Activated CD8-positive, alpha-beta memory T cell treated with anti-CD3 and anti-CD28 coated beads for 48 hours (primary cell): ENCODE data around the gene RNASE8.

Source experiments
- DNase-seq, 3 experiments: peaks; one replicate each; pipeline ENCODE4 v3.0.0-alpha.2; 2020; ENCODE audit warnings: low read depth in 2 of 3, low spot score in 2 of 3

The RNASE8 gene

DNA sequence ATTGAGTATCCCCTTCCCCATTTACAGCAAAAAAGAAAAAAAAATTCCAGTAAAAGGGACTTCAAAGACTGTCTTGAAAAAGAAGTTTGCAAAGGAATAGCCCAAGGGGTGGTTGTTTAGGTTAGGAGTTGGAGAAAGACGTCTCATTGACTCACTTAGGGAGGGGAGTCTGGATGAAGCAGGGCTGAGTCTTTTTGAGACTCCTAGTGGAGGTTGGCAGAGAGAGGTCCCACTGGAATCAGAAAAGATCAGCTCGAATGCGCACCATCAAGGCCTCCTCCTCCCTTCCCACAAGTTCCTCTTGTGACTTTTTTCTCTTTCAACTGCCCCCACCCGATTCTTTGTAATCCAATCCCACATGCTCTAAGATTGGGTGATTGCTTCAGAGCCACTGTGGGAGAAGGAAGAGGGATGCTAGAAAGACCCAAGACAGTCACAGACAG lies 14.4 kb downstream of the RNASE8 start:
- DNase-seq, result no peak

- DNase-seq, result no peak
Observed at GRCh38 chr14:21072781-21073339, 15.2 kb downstream of the RNASE8 start.

GRCh38 chr14:21073921-21074320 lies 16.3 kb downstream of the RNASE8 start:
- no peak for DNase-seq

GRCh38 chr14:21074398-21075272 lies 17.0 kb downstream of the RNASE8 start:
- DNase-seq, result no peak

GRCh38 chr14:21075719-21076437 lies 18.3 kb downstream of the RNASE8 start:
- no peak for DNase-seq

GRCh38 chr14:21077672-21078071 lies 20.1 kb downstream of the RNASE8 start:
- no peak for DNase-seq

DNA sequence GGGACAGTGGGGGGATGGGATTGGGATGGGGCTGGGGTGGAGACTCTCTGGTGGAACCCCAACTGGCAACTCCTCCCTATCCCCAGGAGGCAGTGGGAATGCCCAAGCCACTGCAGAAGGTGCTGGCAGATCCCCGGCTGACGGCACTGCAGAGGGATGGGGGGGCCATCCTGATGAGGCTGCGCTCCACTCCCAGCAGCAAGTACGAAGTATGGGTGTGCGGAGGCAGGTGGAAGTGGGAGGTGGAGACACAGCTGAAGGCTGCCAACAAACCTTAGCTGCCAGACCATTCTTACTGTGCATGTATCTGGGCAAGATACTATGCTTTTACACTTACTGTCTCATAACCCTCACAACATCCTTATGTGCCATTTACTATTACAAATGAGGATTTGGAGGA lies 20.7 kb downstream of the RNASE8 start:
- DNase-seq, result no peak

DNA sequence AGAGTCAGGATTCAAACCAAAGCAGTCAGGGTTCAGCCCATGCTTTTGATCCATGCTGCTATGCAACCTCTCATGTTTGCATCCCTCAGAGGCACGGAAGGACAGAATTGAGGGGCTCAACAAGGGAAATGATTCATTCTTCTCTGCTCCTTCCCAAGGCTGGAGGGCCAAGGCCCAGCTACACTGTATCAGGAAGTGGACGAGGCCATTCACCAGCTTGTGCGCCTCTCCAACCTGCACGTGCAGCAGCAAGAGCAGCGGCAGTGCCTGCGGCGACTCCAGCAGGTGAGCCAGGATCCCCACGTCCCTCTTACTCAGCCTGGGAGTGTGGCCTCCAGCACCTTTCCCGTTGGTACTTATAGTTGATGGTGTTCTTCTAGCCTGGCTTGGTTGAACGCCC lies 21.1 kb downstream of the RNASE8 start:
- no peak for DNase-seq

GRCh38 chr14:21081521-21082142 lies 24.0 kb downstream of the RNASE8 start:
- DNase-seq, result no peak

DNA sequence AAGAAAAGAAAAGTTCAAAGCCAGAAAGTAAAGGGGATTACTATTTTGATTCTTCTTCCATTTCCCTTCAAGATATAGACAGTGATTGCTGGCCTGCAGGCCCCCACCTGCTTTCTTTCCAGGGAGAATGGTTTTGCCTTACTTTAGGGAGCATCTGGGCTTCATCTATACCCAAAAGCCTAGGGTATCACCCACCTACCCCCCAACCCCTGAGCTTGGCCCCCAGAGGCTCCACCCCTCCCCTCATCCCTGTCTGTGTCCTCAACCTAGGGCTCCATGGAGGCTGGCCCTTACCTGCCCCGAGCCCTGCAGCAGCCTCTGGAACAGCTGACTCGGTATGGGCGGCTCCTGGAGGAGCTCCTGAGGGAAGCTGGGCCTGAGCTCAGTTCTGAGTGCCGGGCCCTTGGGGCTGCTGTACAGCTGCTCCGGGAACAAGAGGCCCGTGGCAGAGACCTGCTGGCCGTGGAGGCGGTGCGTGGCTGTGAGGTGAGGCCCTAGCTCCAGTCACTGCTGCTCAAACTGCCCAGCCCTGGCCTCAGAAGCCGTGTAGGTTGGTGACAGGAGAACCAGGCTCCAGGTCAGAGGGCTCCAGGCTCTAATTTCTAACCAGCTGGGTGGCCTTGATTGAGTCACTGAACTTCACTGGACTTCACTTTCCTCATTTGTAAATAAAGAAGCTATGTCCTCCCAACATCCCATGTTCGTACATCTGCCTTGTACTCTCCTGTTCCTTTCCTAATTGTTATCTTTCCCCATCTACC lies 26.1 kb downstream of the RNASE8 start:
- DNase-seq, result no peak

DNA sequence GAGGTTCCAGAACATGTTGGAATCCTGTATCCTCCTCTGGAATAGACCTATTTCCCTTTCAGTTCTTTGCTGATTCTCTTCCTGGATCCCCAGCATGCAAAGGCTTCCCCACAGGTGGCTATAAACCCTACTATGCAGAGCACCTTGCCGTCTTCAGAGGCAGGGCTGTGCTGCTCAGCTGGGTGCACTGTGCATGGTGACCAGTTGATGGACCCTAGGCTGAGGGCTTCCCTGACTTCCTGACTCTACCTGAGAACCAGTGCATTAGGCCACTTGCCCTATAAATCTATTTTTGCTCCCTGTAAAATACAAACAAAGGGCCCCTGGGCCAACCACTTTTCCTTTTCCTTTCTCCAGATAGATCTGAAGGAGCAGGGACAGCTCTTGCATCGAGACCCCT lies 26.8 kb downstream of the RNASE8 start:
- no peak for DNase-seq

GRCh38 chr14:21084998-21085853 lies 27.6 kb downstream of the RNASE8 start:
- DNase-seq, result no peak

- no peak for DNase-seq
Observed at GRCh38 chr14:21086908-21087293, 29.3 kb downstream of the RNASE8 start.

GRCh38 chr14:21087294-21088091 lies 29.9 kb downstream of the RNASE8 start:
- DNase-seq, result no peak

GRCh38 chr14:21088687-21089086 lies 31.1 kb downstream of the RNASE8 start:
- DNase-seq, result no peak

GRCh38 chr14:21089271-21089670 lies 31.6 kb downstream of the RNASE8 start:
- no peak for DNase-seq

GRCh38 chr14:21089877-21090193 lies 32.2 kb downstream of the RNASE8 start:
- no peak for DNase-seq

- DNase-seq, result no peak
Observed at GRCh38 chr14:21090194-21090939, 32.7 kb downstream of the RNASE8 start.
